ENCODE results near the gene FAM217B. TPM values are rescaled to one million over a fixed set of nuclear protein-coding genes. Genes with fewer than 3 reads are reported as not detected.

FAM217B gene
- total and polyA plus RNA-seq, 2 donors (not counting 1 experiment from before 2014, with no cell fraction given), result 3.5 to 6.3 TPM

DNA sequence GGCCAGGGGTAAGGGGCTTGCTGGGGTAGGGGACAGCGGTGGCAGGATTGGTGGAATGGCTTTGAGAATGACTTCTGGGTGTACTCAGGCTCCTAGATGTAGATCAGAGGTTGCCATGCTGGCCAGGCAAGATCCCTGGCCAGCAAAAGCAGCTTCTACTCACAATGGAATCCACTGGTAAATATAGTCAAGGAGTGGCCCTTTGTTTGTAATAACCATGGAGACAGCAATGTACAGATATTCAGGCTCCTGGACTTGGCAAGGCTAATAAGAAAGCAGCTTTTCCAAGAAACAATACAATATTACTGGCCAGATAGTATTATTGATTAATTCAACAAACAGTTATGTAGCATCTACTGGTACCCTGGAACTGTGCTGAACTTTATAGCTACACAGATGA, 55.9 kb downstream of the FAM217B start:
- H3K27me3 ChIP-seq (ENCODE audit: control insufficient read depth, insufficient read depth, low read length), result no peaks in the 10 kb centered on the region
- H3K27ac ChIP-seq (ENCODE audit: insufficient read depth, low read length), result no peak overlapping the region
- no peak overlapping the region for H3K4me2 ChIP-seq (ENCODE audit: extremely low read depth, insufficient read depth, low read length)
- DNase-seq (ENCODE audit: low read depth in 2 of 2), result no peak
- no peaks in the 10 kb centered on the region for H3K79me2 ChIP-seq (ENCODE audit: control insufficient read depth, insufficient read depth, low read length)
- no peaks in the 10 kb centered on the region for H3K4me1 ChIP-seq (ENCODE audit: control insufficient read depth, extremely low read depth, insufficient read depth, low read length)
- no peak overlapping the region for H3K9ac ChIP-seq (ENCODE audit: insufficient read depth, low read length)
- TF ChIP-seq EZH2 (IDR thresholded peaks at IDR 0.05; ENCODE audit: low read length, missing control alignments), result no peak
- TF ChIP-seq, protein P1, sequence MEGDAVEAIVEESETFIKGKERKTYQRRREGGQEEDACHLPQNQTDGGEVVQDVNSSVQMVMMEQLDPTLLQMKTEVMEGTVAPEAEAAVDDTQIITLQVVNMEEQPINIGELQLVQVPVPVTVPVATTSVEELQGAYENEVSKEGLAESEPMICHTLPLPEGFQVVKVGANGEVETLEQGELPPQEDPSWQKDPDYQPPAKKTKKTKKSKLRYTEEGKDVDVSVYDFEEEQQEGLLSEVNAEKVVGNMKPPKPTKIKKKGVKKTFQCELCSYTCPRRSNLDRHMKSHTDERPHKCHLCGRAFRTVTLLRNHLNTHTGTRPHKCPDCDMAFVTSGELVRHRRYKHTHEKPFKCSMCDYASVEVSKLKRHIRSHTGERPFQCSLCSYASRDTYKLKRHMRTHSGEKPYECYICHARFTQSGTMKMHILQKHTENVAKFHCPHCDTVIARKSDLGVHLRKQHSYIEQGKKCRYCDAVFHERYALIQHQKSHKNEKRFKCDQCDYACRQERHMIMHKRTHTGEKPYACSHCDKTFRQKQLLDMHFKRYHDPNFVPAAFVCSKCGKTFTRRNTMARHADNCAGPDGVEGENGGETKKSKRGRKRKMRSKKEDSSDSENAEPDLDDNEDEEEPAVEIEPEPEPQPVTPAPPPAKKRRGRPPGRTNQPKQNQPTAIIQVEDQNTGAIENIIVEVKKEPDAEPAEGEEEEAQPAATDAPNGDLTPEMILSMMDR (conservative IDR thresholded peaks at IDR 0.05 in 1 of 2, IDR thresholded peaks at IDR 0.05 in 1 of 2; ENCODE audit: low read depth in 1 of 2, low read length in 2 of 2), result no peak
- H2AFZ ChIP-seq (ENCODE audit: low read length), result no peak overlapping the region
- H4K20me1 ChIP-seq (ENCODE audit: control insufficient read depth, extremely low read depth, insufficient read depth, low read length), result no peaks in the 10 kb centered on the region
- no peaks in the 10 kb centered on the region for H3K9me3 ChIP-seq (ENCODE audit: control insufficient read depth, insufficient read depth, low read depth, low read length)
- H3K36me3 ChIP-seq (ENCODE audit: control insufficient read depth, insufficient read depth, low read length), result no peaks in the 10 kb centered on the region
- H3K4me3 ChIP-seq (replicated peaks in 1 of 4; ENCODE audit: control extremely low read depth in 1 of 4, insufficient read depth in 1 of 4, low read depth in 3 of 4, low read length in 4 of 4), result no peak overlapping the region

GRCh38 chr20:59997896-59998295, 57.7 kb downstream of the FAM217B start:
- Histone ChIP-seq H3K4me3 (replicated peaks in 1 of 4; ENCODE audit: control extremely low read depth in 1 of 4, insufficient read depth in 1 of 4, low read depth in 3 of 4, low read length in 4 of 4) (no peak overlapping the region), H3K27ac (ENCODE audit: insufficient read depth, low read length) (no peak overlapping the region), H3K36me3 (ENCODE audit: control insufficient read depth, insufficient read depth, low read length) (no peaks in the 10 kb centered on the region), H3K79me2 (ENCODE audit: control insufficient read depth, insufficient read depth, low read length) (no peaks in the 10 kb centered on the region), H4K20me1 (ENCODE audit: control insufficient read depth, extremely low read depth, insufficient read depth, low read length) (no peaks in the 10 kb centered on the region), H2AFZ (ENCODE audit: low read length) (no peak overlapping the region), H3K27me3 (ENCODE audit: control insufficient read depth, insufficient read depth, low read length) (no peaks in the 10 kb centered on the region), H3K4me1 (ENCODE audit: control insufficient read depth, extremely low read depth, insufficient read depth, low read length) (no peaks in the 10 kb centered on the region), H3K9ac (ENCODE audit: insufficient read depth, low read length) (no peak overlapping the region), H3K4me2 (ENCODE audit: extremely low read depth, insufficient read depth, low read length) (no peak overlapping the region), H3K9me3 (ENCODE audit: control insufficient read depth, insufficient read depth, low read depth, low read length) (no peaks in the 10 kb centered on the region)
- TF ChIP-seq, protein P1 (conservative IDR thresholded peaks at IDR 0.05 in 1 of 2, IDR thresholded peaks at IDR 0.05 in 1 of 2; ENCODE audit: low read depth in 1 of 2, low read length in 2 of 2), result no peak
- TF ChIP-seq EZH2 (IDR thresholded peaks at IDR 0.05; ENCODE audit: low read length, missing control alignments), result no peak
- no peak for DNase-seq (ENCODE audit: low read depth in 2 of 2)

Other genes starting within 250 kb of the FAM217B start
- gene SYCP2, start 6.8 kb upstream of the FAM217B start, total RNA-seq, result 0.51 and 1.2 TPM in 2 replicates
- 0.24 and 0.77 TPM in 2 replicates for gene SYCP2, start 6.8 kb upstream of the FAM217B start, polyA plus RNA-seq
- 5.6 and 7.4 TPM in 2 replicates for gene PPP1R3D, start 84 bp upstream of the FAM217B start, total RNA-seq
- 2.4 and 2.6 TPM in 2 replicates for gene PPP1R3D, start 84 bp upstream of the FAM217B start, polyA plus RNA-seq
- gene CDH26, start 18.0 kb downstream of the FAM217B start, total RNA-seq, result 0.26 and 0.50 TPM in 2 replicates
- 0.05 and 0.12 TPM in 2 replicates for gene CDH26, start 18.0 kb downstream of the FAM217B start, polyA plus RNA-seq

All from fibroblast of lung (primary cell).